Measurements from ENCODE around the gene SLC9A9. TPM values are rescaled to one million over a fixed set of nuclear protein-coding genes. Genes with fewer than 3 reads are reported as not detected.

The SLC9A9 gene
- total and polyA plus RNA-seq, 12 donors = 1.3 to 8.4 (median 3.0) TPM

DNA sequence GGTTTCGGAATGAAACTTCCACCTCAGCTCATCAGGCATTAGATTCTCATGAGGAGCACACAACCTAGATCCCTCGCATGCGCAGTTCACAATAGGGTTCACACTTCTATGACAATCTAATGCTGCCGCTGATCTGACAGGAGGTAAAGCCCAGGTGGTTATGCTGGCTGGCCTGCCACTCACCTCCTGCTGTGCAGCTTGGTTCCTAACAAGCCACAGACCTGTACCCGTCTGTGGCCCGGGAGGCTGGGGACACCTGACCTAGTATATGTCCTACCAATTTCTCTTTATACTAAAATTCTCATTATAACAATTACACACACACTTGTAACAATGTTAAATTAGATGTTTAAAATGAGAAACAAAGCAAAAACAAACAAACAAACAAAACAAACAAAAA, 172.2 kb downstream of the SLC9A9 start:
- ATAC-seq (no peak), DNase-seq (no peak)
- no peaks in the 10 kb centered on the region for H3K27me3 ChIP-seq
- no peak overlapping the region for H3K4me3 ChIP-seq
- no peak overlapping the region for H3K27ac ChIP-seq
- 90 to 91% methylated on average over 6 of the region's 6 CpGs for whole genome bisulfite sequencing, 2 donors
- no peaks in the 10 kb centered on the region for H3K9me3 ChIP-seq
- intact Hi-C loops (cut with DNase I) = loop anchor here in 4 of 10 donors (10.0 kb wide), 3 partner anchors 241 to 561 kb away; partner anchors contain the start of gene CHST2 (in 2 of the 4)
- no peaks in the 10 kb centered on the region for H3K36me3 ChIP-seq
- TF ChIP-seq, protein P1, sequence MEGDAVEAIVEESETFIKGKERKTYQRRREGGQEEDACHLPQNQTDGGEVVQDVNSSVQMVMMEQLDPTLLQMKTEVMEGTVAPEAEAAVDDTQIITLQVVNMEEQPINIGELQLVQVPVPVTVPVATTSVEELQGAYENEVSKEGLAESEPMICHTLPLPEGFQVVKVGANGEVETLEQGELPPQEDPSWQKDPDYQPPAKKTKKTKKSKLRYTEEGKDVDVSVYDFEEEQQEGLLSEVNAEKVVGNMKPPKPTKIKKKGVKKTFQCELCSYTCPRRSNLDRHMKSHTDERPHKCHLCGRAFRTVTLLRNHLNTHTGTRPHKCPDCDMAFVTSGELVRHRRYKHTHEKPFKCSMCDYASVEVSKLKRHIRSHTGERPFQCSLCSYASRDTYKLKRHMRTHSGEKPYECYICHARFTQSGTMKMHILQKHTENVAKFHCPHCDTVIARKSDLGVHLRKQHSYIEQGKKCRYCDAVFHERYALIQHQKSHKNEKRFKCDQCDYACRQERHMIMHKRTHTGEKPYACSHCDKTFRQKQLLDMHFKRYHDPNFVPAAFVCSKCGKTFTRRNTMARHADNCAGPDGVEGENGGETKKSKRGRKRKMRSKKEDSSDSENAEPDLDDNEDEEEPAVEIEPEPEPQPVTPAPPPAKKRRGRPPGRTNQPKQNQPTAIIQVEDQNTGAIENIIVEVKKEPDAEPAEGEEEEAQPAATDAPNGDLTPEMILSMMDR (IDR thresholded peaks at IDR 0.05) = no peak
- H3K4me1 ChIP-seq = peaks cover 0 to 7% (median 2%) of the 10 kb centered on the region in 9 donors

DNA sequence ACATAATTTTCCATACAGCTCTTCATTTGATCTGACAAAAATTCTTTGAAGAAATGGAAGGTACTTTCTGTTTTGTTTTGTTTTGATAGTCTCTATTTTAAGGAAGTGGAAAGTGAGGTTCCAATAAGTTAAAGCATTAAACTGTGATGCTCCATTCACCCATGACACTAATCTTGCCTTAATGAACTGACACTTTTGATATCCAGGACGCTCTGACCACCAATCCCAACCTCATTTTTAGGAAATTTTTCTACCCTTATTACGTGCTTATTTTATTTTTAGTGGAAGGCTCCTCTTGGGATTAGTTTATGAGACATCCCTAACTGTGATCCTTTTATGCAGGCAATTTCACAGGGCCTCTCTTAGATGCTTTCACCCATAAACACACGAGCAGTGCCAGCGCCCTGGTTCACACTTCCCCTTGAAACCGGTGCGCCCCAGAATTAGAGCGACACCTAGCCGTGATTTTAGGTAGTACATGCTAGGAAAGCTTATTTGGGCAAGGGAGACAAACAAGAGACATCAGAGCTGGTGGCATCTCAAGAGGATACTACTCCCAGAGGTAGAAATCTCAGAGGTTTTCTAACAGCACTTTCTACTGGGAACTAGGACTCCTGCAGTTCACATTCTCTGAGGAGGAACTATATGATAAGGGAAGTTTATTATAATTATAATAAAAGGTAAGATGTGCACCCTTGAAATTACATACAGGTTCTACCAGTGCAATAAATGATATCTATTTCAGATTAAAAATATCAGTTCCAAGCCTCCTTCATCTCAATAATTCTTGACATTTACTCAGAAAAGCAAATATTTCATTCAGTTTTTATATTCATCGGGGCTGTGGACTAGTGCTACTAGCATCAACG, 173.9 kb downstream of the SLC9A9 start:
- WGBS, 2 donors = 29 to 31% methylated on average over 10 of the region's 10 CpGs
- ATAC-seq = peak in 6 of 8 donors; percentile 58 to 91 (median 72)

DNA sequence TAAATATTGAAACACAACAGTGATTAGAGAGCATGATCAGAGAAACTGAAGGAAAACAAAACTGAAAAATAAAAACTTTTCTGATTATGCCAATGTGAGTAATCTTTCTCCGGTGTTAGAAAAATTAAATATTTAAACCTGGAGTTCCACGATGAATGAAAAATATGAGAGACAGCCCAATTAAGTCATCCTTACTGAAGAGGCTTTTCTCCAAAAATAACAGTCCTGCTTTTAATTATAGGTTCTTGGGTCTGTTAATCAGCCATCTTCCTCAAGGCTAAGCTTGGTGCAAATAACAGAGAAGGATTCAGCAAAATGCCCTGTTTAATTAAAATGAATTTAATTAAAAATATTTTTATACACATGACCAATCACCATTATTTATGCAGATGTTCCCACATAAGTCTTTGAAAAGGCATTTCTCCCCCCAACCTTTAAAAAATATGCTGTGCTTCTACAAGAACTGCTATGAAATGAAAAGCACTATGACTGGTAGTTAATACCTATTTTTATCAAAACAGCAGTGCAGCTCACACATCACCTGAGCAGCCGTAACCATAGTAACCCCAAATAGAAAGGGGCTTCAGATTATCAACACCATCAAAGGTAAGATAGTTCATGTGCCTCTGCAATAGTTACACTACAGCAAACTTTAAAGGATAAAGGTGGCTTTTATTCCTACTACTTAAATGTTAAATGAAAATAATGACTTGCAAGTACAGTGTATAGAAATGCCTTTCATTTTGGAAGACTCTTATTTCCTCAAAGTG, 175.7 kb downstream of the SLC9A9 start:
- Histone ChIP-seq H3K27me3 (no peaks in the 10 kb centered on the region), H3K27ac (no peak overlapping the region), H3K4me1 (peaks cover 0 to 7% (median 2%) of the 10 kb centered on the region in 9 donors), H3K36me3 (no peaks in the 10 kb centered on the region), H3K9me3 (no peaks in the 10 kb centered on the region), H3K4me3 (no peak overlapping the region)
- 80 to 81% methylated on average over 3 of the region's 3 CpGs for WGBS, 2 donors
- no peak for DNase-seq
- intact Hi-C loops (cut with DNase I) = loop anchor here in 4 of 10 donors (10.0 kb wide), 3 partner anchors 238 to 558 kb away; partner anchors contain the start of gene CHST2 (in 2 of the 4)
- ATAC-seq = no peak
- TF ChIP-seq, protein P1 (IDR thresholded peaks at IDR 0.05) = no peak

More for the DNA sequence above, 173.9 kb downstream of the SLC9A9 start:
- Histone ChIP-seq H3K36me3 (no peaks in the 10 kb centered on the region), H3K9me3 (no peaks in the 10 kb centered on the region), H3K4me3 (no peak overlapping the region), H3K4me1 (peaks cover 0 to 7% (median 2%) of the 10 kb centered on the region in 9 donors), H3K27me3 (no peaks in the 10 kb centered on the region), H3K27ac (no peak overlapping the region)
- intact Hi-C loops (cut with DNase I) = loop anchor here in 4 of 10 donors (10.0 kb wide), 3 partner anchors 240 to 560 kb away; partner anchors contain the start of gene CHST2 (in 2 of the 4)
- DNase-seq = peak; percentile 43 to 72
- TF ChIP-seq, protein P1 (IDR thresholded peaks at IDR 0.05) = peak; percentile 72 to 95 (median 87)

DNA sequence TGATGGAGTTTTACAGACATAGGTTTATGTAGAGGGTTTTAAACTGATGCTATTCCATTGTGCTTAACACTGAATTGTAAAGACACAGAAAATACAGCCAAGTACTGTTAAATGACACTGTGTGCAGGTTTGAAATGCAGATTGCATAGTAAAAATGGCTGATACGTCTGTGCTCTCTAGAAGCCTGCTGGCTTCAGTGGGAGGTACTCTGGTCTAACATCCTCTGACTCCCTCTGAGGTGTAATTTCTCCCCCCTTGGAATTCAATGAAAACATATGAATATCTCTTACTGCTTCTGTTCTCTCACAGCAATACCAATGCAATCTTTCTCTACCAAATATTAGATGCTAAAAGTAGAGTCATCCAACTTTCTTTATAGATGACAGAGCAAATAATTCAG, 176.6 kb downstream of the SLC9A9 start:
- intact Hi-C loops (cut with DNase I) = loop anchor here in 4 of 10 donors (10.0 kb wide), 3 partner anchors 237 to 557 kb away; partner anchors contain the start of gene CHST2 (in 2 of the 4)
- no peak overlapping the region for H3K27ac ChIP-seq
- H3K27me3 ChIP-seq = no peaks in the 10 kb centered on the region
- 25 to 33% methylated on average over 1 of the region's 1 CpG for WGBS, 2 donors
- peaks cover 0 to 7% (median 2%) of the 10 kb centered on the region in 9 donors for H3K4me1 ChIP-seq
- DNase-seq (no peak), ATAC-seq (no peak)
- TF ChIP-seq, protein P1 (IDR thresholded peaks at IDR 0.05) = no peak
- no peak overlapping the region for H3K4me3 ChIP-seq
- H3K36me3 ChIP-seq = no peaks in the 10 kb centered on the region
- H3K9me3 ChIP-seq = peaks cover 0 to 4% (median 0%) of the 10 kb centered on the region in 11 donors

Measured in heart right ventricle (tissue), 16 donors.